Measurements from ENCODE around the gene PRRG4.

- TF ChIP-seq POLR2AphosphoS5 (IDR thresholded peaks at IDR 0.05; ENCODE audit: borderline replicate concordance, low read depth, low read length), result no peak
- TF ChIP-seq EZH2 (IDR thresholded peaks at IDR 0.05), result no peak
Measured at GRCh38 chr11:32792111-32792947, 37.4 kb upstream of the PRRG4 start.

Measured in SK-N-MC (cell line).